Esophagus (tissue), 2 donors: ENCODE results near the gene NDUFS4. TPM values are rescaled to one million over a fixed set of nuclear protein-coding genes. Genes with fewer than 3 reads are reported as not detected.
A peak's percentile ranks its signal among the peaks of the same experiment; 100 is the strongest.
"Not testable (repeated sequence)": the region's sequence is repeated elsewhere in the genome, so short reads cannot be mapped to it uniquely, and the experiment has no call there.

Experiments
- H3K27ac ChIP-seq, 2 donors: one replicate each; pipeline ENCODE4 v1.5.1; 2013; ENCODE audit warnings: low read depth in 2 of 2, mild to moderate bottlenecking in 2 of 2, inconsistent platforms in 1 of 2, low read length in 1 of 2, moderate library complexity in 1 of 2
- H3K27me3 ChIP-seq, 2 donors: one replicate each; pipeline ENCODE4 v1.6.1; 2013; ENCODE audit warnings: low read length in 2 of 2, control low read depth in 1 of 2, mild to moderate bottlenecking in 1 of 2; ENCODE audit not compliant: insufficient read depth in 2 of 2, control insufficient read depth in 1 of 2
- H3K36me3 ChIP-seq, 2 donors: one replicate each; pipeline ENCODE4 v1.6.1; 2013; ENCODE audit warnings: low read length in 1 of 2; ENCODE audit not compliant: control insufficient read depth in 2 of 2, insufficient read depth in 2 of 2
- H3K4me1 ChIP-seq, 2 donors: one replicate each; pipeline ENCODE4 v1.6.1; 2013; ENCODE audit warnings: low read length in 1 of 2; ENCODE audit not compliant: control insufficient read depth in 2 of 2, insufficient read depth in 2 of 2
- H3K4me3 ChIP-seq, 2 donors: one replicate each; pipeline ENCODE4 v1.5.1; 2013; ENCODE audit warnings: low read length in 2 of 2, mild to moderate bottlenecking in 2 of 2, low read depth in 1 of 2, moderate library complexity in 1 of 2
- H3K9me3 ChIP-seq, 2 donors: one replicate each; pipeline ENCODE4 v1.6.1; 2013; ENCODE audit warnings: mild to moderate bottlenecking in 2 of 2, low read depth in 1 of 2, low read length in 1 of 2, moderate library complexity in 1 of 2; ENCODE audit not compliant: control insufficient read depth in 2 of 2, insufficient read depth in 1 of 2
- WGBS, 2 donors: extraction: QIAGEN DNeasy Blood & Tissue Kit; methylation state at CpG; one replicate each; pipeline ENCODE4 v1.1.7; 2013; 5-methylcytosine and 5-hydroxymethylcytosine counted together
- polyA plus RNA-seq, 2 donors: library from polyadenylated mRNA; stranded (reverse); fragments of 200-250 nt; gene quantifications; one replicate each; pipeline ENCODE4 v1.2.3, GENCODE V29; 2013
- donor health status: healthy with polysubstance abuse.
- donor health status: Bipolar disorder and iron deficiency.

Gene NDUFS4
- polyA plus RNA-seq: 10 to 100 TPM; 39.0 to 90.3 TPM

DNA sequence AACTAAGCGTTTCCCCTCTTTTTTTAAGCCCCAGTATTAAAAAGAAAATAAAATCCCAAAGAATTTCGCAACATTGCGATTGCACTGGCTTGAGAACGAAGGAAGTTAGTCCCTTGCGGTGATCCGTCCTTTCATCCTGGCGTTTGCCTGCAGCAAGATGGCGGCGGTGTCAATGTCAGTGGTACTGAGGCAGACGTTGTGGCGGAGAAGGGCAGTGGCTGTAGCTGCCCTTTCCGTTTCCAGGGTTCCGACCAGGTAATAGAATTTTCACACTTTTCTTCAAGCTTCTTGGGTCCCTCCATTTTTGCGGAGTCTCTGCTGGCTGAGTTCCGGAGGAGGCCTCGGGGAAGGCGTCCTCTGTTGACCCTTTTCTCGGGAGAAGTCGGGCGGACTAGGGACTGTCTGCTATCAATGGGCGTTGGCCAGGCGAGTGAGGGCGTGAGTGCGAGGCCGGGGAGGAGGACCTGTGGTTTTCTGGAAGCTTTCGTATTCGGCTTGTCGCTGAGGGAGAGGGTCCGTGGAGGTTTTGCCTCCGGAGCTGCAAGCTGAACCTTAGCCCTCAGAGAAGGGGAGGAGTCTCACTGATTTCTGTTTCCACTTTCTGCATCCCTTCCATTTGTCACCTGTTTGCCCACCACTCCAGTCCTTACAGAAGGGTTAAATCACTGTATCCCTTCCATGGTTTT lies at the start of gene NDUFS4:
TSS of gene NDUFS4 (plus strand) at position 134 of the 686 bp plus-strand sequence. CDS start at position 158, 24 bp downstream.
- Histone ChIP-seq H3K36me3 (no peaks in the 10 kb centered on the region), H3K4me3 (peak within 1 kb of the TSS; percentile 97 to 99), H3K4me1 (peaks cover 0 to 3% of the 10 kb centered on the region in 2 donors), H3K9me3 (no peaks in the 10 kb centered on the region), H3K27ac (peak within 1 kb of the TSS; percentile 79 to 96), H3K27me3 (no peaks in the 10 kb centered on the region)
- WGBS, 2 donors: 0% methylated on average over 30 of the region's 30 CpGs

DNA sequence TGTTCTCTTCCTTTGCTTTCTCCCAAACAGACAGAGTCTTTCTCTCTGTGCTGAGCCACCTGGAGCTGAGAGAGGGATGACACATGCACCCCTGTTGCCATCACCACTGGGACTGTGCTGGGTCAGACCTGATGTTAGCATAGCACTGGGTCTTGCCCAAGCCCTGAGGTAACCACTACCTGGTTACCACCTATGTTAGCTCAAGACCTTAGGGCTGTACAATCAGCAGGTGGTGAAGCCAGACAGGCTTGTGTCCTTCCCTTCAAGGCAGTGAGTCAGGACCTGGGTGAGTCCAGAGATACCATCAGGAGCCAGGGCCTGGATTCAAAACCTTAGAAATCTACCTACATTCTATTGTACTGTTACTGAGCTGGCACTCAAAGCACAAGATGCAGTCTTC lies 47.9 kb upstream of the NDUFS4 start:
- no peaks in the 10 kb centered on the region for H3K27me3 ChIP-seq
- peaks cover 3 to 5% of the 10 kb centered on the region in 2 donors for H3K9me3 ChIP-seq
- no peaks in the 10 kb centered on the region for H3K36me3 ChIP-seq
- H3K4me3 ChIP-seq: no peak overlapping the region
- no peaks in the 10 kb centered on the region for H3K4me1 ChIP-seq
- H3K27ac ChIP-seq: no peak overlapping the region

DNA sequence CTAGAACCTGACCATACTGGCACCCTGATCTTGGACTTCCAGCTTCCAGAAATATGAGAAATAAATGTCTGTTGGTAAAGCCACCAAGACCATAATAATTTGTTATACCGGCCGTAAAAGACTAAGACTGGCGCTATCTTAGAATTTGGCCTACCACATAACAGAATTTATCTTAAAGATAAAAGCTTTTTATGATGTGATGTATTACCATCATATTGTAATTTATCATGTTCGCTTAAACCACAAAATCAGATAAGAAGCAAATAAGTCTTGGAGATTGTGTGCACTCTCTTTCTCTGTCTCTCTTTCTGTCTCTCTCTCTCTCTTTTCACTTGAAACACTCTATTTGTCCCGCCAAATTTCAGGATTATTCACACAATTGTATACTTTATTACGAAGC lies 44.5 kb upstream of the NDUFS4 start:
- H3K27ac ChIP-seq: no peak overlapping the region
- WGBS, 2 donors: 74 to 81% methylated on average over 6 of the region's 6 CpGs
- no peaks in the 10 kb centered on the region for H3K9me3 ChIP-seq
- no peaks in the 10 kb centered on the region for H3K27me3 ChIP-seq
- H3K36me3 ChIP-seq: no peaks in the 10 kb centered on the region
- H3K4me1 ChIP-seq: no peaks in the 10 kb centered on the region
- H3K4me3 ChIP-seq: no peak overlapping the region

DNA sequence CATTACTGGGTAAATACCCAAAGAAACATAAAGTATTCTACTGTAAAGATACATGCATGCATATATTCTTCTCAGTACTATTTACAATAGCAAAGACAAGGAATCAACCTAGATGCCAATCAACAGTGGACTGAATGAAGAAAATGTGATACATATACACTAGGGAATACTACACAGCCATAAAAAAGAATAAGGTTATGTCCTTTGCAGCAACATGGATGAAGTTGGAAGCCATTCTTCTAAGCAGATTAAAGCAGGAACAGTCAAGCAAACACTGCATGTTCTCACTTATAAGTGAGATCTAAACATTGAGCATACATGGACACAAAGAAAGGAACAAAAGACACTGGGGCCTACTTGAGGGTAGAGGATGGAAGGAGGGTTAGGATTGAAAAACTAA lies 39.6 kb upstream of the NDUFS4 start:
- H3K36me3 ChIP-seq: no peaks in the 10 kb centered on the region
- H3K4me3 ChIP-seq: no peak overlapping the region
- no peaks in the 10 kb centered on the region for H3K27me3 ChIP-seq
- no peak overlapping the region for H3K27ac ChIP-seq
- no peaks in the 10 kb centered on the region for H3K4me1 ChIP-seq
- no peaks in the 10 kb centered on the region for H3K9me3 ChIP-seq

DNA sequence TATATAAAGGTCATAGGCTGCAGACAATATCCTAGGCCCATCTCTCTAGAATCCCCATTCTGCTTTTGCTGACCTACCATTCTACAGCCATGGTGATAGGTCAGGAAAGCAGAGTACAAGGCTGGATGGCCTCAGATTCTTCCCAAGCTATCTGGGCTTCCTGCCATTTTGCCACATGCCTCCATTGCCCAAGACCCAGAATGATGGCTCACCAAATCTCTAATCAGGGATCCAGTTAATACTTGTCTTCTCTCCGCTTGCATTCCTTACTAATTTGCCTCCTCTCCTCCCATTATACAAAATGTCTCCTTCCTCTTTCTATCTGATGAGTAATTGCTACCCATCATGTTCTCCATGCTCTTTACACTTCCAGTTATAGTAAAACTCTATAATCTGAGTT lies 22.7 kb upstream of the NDUFS4 start:
- WGBS, 2 donors: 80 to 93% methylated on average over 1 of the region's 1 CpG

DNA sequence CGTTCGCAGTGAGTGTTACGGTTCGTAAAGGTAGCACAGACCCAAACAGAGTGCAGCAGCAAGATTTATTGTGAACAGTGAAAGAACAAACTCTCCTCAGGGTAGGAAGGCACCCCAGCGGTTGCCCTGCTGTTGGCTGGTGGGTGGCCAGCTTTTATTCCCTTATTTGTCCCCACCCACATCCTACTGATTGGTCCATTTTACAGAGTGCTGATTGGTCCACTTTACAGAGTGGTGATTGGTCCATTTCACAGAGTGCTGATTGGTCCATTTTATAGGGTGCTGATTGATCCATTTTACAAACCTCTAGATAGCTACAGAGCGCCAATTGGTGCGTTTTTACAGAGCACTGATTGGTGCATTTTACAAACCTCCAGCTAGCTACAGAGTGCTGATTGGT lies 19.7 kb upstream of the NDUFS4 start:
- WGBS, 2 donors: 95% methylated on average over 7 of the region's 7 CpGs
- H3K27me3 ChIP-seq, H3K36me3 ChIP-seq, H3K4me1 ChIP-seq, H3K9me3 ChIP-seq, H3K27ac ChIP-seq, H3K4me3 ChIP-seq: not testable (repeated sequence)

More for the DNA sequence above, 22.7 kb upstream of the NDUFS4 start:
- no peak overlapping the region for H3K4me3 ChIP-seq
- H3K27me3 ChIP-seq: no peaks in the 10 kb centered on the region
- H3K27ac ChIP-seq: no peak overlapping the region
- H3K36me3 ChIP-seq: no peaks in the 10 kb centered on the region
- H3K9me3 ChIP-seq: peaks cover 0 to 4% of the 10 kb centered on the region in 2 donors
- H3K4me1 ChIP-seq: no peaks in the 10 kb centered on the region

DNA sequence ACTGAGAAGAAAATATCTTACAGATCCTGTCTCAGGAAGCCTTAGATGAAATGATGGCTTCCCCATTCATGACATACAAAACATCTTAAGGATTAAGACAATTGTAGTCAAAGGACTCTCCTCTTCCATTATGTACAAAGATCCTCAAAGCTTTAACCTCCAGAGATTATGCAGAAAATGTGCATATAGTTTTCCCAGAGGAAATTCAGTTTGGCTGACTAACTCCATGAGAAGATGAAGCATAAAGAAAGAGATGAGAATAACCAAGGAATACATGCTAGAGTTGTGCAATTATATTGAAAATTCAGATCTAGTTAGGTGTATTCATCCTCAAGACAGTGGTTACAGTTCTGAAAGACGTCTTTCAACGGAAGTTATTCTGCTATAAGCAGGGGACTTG lies 18.6 kb upstream of the NDUFS4 start:
- no peaks in the 10 kb centered on the region for H3K27me3 ChIP-seq
- no peaks in the 10 kb centered on the region for H3K36me3 ChIP-seq
- WGBS, 2 donors: 87 to 95% methylated on average over 2 of the region's 2 CpGs
- H3K4me3 ChIP-seq: no peak overlapping the region
- H3K27ac ChIP-seq: no peak overlapping the region
- H3K4me1 ChIP-seq: no peaks in the 10 kb centered on the region
- H3K9me3 ChIP-seq: peaks cover 0 to 4% of the 10 kb centered on the region in 2 donors

DNA sequence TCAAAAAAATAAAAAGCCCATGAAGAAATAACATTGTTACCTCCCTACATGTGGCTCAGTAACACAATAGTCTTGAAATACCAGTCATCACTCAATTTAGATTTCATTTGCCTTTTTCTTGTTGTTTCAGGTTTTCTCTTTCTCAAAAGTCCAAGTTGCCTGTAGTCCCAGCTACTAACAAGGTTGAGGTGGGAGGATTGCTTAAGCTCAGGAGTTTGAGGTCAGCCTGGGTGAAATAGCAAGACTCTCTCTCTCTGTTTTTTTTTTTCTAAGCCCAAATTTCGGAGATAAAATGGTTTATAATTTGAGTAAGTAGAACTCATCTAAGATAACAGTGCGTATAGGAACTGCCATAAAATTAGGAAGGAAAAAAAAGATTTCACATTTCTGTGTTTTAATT lies 17.5 kb upstream of the NDUFS4 start:
- H3K27me3 ChIP-seq: no peaks in the 10 kb centered on the region
- H3K27ac ChIP-seq: no peak overlapping the region
- H3K4me3 ChIP-seq: no peak overlapping the region
- 58 to 76% methylated on average over 2 of the region's 2 CpGs for WGBS, 2 donors
- no peaks in the 10 kb centered on the region for H3K36me3 ChIP-seq
- H3K9me3 ChIP-seq: peaks cover 0 to 4% of the 10 kb centered on the region in 2 donors
- H3K4me1 ChIP-seq: no peaks in the 10 kb centered on the region

DNA sequence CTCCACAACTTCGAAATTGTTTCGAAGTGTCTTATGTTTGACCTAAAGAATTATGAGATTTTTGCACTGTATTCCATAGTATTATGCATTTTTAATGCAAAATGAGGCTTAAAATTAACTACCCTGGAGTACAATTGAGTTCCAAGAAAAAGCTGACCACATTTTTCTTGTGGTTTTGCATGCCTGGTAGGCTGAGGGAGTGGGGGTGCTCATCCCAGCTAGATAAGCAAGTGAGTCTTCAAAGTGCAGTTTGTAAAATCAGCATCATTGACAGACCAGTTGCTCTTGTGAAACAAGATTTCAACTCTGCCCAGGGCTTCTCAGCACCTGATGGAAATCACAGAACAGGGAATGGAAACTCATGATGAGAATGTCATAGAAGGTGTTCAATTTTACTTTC lies 17.0 kb upstream of the NDUFS4 start:
- 74 to 82% methylated on average over 2 of the region's 2 CpGs for WGBS, 2 donors
- no peak overlapping the region for H3K27ac ChIP-seq
- H3K36me3 ChIP-seq: no peaks in the 10 kb centered on the region
- no peaks in the 10 kb centered on the region for H3K4me1 ChIP-seq
- peaks cover 0 to 4% of the 10 kb centered on the region in 2 donors for H3K9me3 ChIP-seq
- H3K4me3 ChIP-seq: no peak overlapping the region
- H3K27me3 ChIP-seq: no peaks in the 10 kb centered on the region

DNA sequence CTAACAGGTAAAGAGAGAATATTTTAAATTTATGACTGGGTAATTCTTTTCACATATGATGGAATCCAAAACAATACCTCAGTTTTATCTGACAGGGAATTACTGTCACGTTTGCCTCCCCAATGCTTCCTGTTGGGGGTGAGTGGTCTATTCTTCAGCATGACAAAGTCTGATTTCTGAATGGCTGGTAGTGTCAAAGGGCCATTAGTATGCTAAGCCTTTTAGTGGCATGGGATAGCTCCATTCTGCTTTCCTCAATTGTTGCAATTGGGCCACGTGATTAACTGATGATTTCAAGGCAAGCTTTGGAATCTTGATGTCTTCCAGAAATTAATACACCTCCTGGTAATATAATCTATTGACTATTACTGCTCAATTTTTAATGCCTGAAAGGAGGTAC lies 14.7 kb upstream of the NDUFS4 start:
- Histone ChIP-seq H3K4me1 (no peaks in the 10 kb centered on the region), H3K4me3 (no peak overlapping the region), H3K36me3 (no peaks in the 10 kb centered on the region), H3K27me3 (no peaks in the 10 kb centered on the region), H3K9me3 (peaks cover 0 to 1% of the 10 kb centered on the region in 2 donors), H3K27ac (no peak overlapping the region)
- 46 to 58% methylated on average over 2 of the region's 2 CpGs for WGBS, 2 donors
